ENCODE data around the gene SQOR. TPM values are rescaled to one million over a fixed set of nuclear protein-coding genes. Genes with fewer than 3 reads are reported as not detected.

Gene SQOR
- total RNA-seq, 2 experiments from 2014 or later, result 14.0 to 16.9 TPM

DNA sequence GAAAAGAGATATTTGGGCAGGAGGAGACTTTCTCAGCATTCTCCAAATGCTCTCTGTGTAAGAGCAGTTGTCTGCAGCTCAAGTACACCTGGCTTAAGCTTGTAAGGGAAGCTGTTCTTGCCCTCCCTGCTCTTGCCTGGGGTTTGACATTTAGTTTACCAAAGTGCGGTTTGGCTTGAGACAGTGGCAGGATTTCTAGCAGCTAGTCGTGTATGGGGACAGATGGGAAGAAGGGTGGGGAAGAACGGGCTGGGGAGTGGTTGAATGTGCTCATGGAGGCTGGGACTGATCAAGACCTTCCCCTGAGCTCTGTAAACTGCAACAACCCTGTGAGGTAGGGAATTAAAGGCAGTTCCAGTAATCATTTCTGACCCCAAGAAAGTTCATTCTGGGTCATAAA is 39.8 kb downstream of the SQOR start:
- DNase-seq (no peak), ATAC-seq (ENCODE audit: poor library complexity) (no peak)
- Mint-ChIP-seq H3K9me3 (no peaks in the 10 kb centered on the region), H3K27me3 (no peaks in the 10 kb centered on the region), H3K36me3 (ENCODE audit: low read depth) (peaks cover 96% of the 10 kb centered on the region), H3K4me1 (ENCODE audit: low read depth) (no peaks in the 10 kb centered on the region), H3K4me3 (no peak overlapping the region), H3K27ac (no peak overlapping the region)
- CTCF ChIA-PET, result no interaction called here
- H3K4me3 ChIP-seq (ENCODE audit: low read length), result no peak overlapping the region
- TF ChIP-seq, protein P1, sequence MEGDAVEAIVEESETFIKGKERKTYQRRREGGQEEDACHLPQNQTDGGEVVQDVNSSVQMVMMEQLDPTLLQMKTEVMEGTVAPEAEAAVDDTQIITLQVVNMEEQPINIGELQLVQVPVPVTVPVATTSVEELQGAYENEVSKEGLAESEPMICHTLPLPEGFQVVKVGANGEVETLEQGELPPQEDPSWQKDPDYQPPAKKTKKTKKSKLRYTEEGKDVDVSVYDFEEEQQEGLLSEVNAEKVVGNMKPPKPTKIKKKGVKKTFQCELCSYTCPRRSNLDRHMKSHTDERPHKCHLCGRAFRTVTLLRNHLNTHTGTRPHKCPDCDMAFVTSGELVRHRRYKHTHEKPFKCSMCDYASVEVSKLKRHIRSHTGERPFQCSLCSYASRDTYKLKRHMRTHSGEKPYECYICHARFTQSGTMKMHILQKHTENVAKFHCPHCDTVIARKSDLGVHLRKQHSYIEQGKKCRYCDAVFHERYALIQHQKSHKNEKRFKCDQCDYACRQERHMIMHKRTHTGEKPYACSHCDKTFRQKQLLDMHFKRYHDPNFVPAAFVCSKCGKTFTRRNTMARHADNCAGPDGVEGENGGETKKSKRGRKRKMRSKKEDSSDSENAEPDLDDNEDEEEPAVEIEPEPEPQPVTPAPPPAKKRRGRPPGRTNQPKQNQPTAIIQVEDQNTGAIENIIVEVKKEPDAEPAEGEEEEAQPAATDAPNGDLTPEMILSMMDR (IDR thresholded peaks at IDR 0.05), result no peak
- H3K9me3 ChIP-seq (ENCODE audit: control insufficient read depth in 1 of 2, insufficient read depth in 1 of 2, low read length in 2 of 2), result no peaks in the 10 kb centered on the region
- POLR2A ChIA-PET, result no interaction called here
- no peak overlapping the region for H3K27ac ChIP-seq (ENCODE audit: low read depth in 1 of 2, low read length in 2 of 2)
- H3K36me3 ChIP-seq (ENCODE audit: insufficient read depth, low read length), result peaks cover 80% of the 10 kb centered on the region
- intact Hi-C loops (cut with DNase I, micrococcal nuclease), result no loop called here
- H3K4me1 ChIP-seq (ENCODE audit: insufficient read depth, low read length), result no peaks in the 10 kb centered on the region
- H3K27me3 ChIP-seq (ENCODE audit: control insufficient read depth in 1 of 2, insufficient read depth in 2 of 2, low read length in 2 of 2), result no peaks in the 10 kb centered on the region

DNA sequence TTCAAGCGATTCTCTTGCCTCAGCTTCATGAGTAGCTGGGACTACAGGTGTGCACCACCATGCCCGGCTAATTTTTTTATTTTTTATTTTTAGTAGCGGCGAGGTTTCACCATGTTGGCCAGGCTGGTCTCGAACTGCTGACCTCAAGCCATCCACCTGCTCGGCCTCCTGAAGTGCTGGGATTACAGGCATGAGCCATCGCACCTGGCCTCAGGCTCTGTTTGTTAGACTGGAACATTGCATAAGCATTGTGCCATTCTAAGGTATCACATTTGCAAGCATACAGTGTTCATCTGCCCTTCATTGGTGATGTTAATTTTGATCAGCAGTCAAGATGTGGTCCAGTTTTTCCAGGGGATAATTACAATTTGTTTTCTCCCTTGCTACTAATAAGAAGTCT is 43.0 kb downstream of the SQOR start:
- no peak overlapping the region for H3K4me3 ChIP-seq (ENCODE audit: low read length)
- ChIA-PET POLR2A (no interaction called here), CTCF (no interaction called here)
- no peak overlapping the region for H3K4me3 Mint-ChIP-seq
- H3K36me3 Mint-ChIP-seq (ENCODE audit: low read depth), result peaks cover 93% of the 10 kb centered on the region
- H3K27ac ChIP-seq (ENCODE audit: low read depth in 1 of 2, low read length in 2 of 2), result no peak overlapping the region
- ATAC-seq (ENCODE audit: poor library complexity) (no peak), DNase-seq (no peak)
- TF ChIP-seq, protein P1 (IDR thresholded peaks at IDR 0.05), result no peak
- H3K27ac Mint-ChIP-seq, result no peak overlapping the region
- H3K9me3 Mint-ChIP-seq, result no peaks in the 10 kb centered on the region
- peaks cover 78% of the 10 kb centered on the region for H3K36me3 ChIP-seq (ENCODE audit: insufficient read depth, low read length)
- H3K9me3 ChIP-seq (ENCODE audit: control insufficient read depth in 1 of 2, insufficient read depth in 1 of 2, low read length in 2 of 2), result no peaks in the 10 kb centered on the region
- no peaks in the 10 kb centered on the region for H3K4me1 ChIP-seq (ENCODE audit: insufficient read depth, low read length)
- H3K4me1 Mint-ChIP-seq (ENCODE audit: low read depth), result no peaks in the 10 kb centered on the region
- H3K27me3 Mint-ChIP-seq, result no peaks in the 10 kb centered on the region
- intact Hi-C loops (cut with DNase I, micrococcal nuclease), result no loop called here
- no peaks in the 10 kb centered on the region for H3K27me3 ChIP-seq (ENCODE audit: control insufficient read depth in 1 of 2, insufficient read depth in 2 of 2, low read length in 2 of 2)

DNA sequence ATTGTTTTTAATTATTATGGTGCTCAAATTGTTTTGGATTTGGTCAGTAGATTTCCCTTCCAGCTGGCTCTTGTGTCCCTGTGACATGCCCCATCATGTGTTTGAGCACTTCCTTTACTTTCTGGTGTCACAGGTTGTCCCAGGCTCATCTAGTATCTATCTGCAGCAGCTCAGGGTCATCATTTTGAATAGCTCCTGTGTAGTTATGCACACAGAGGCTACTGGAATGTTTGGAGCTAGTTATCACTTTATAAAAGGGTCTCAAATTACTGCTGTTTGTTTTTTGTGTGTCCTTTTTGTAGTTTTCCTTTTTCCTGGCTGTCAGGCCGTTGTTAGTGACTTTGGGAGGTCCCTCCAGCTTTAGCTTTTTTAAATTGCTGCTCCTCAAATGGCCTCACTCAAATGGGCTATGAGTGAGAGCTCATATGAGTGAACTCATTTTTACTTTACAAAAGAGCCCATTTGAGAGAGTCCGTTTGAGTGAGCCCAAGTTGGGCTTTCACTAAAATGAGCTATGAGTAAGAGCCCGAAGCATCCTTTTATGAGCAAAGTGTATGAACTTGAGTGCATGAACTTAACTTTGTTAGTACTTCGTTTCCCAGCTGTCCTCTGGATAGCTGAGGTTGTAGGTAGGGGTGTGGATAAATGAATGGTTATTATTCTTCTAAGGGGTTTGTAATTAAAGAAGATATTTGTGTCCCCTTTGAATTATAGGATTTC is 43.8 kb downstream of the SQOR start:
- intact Hi-C loops (cut with DNase I, micrococcal nuclease), result no loop called here
- POLR2A ChIA-PET, result no interaction called here
- H3K27ac Mint-ChIP-seq, result no peak overlapping the region
- H3K9me3 ChIP-seq (ENCODE audit: control insufficient read depth in 1 of 2, insufficient read depth in 1 of 2, low read length in 2 of 2), result no peaks in the 10 kb centered on the region
- H3K27me3 Mint-ChIP-seq, result no peaks in the 10 kb centered on the region
- no peak overlapping the region for H3K4me3 ChIP-seq (ENCODE audit: low read length)
- no peaks in the 10 kb centered on the region for H3K4me1 Mint-ChIP-seq (ENCODE audit: low read depth)
- no peaks in the 10 kb centered on the region for H3K27me3 ChIP-seq (ENCODE audit: control insufficient read depth in 1 of 2, insufficient read depth in 2 of 2, low read length in 2 of 2)
- H3K4me1 ChIP-seq (ENCODE audit: insufficient read depth, low read length), result no peaks in the 10 kb centered on the region
- no peak overlapping the region for H3K4me3 Mint-ChIP-seq
- H3K27ac ChIP-seq (ENCODE audit: low read depth in 1 of 2, low read length in 2 of 2), result no peak overlapping the region
- peaks cover 90% of the 10 kb centered on the region for H3K36me3 Mint-ChIP-seq (ENCODE audit: low read depth)
- H3K9me3 Mint-ChIP-seq, result no peaks in the 10 kb centered on the region
- peaks cover 78% of the 10 kb centered on the region for H3K36me3 ChIP-seq (ENCODE audit: insufficient read depth, low read length)
- TF ChIP-seq, protein P1 (IDR thresholded peaks at IDR 0.05), result no peak
- no peak for ATAC-seq (ENCODE audit: poor library complexity)
- CTCF ChIA-PET, result no interaction called here
- no peak for DNase-seq

Data from CD4-positive, alpha-beta T cell (primary cell).